Stimulated activated CD4-positive, alpha-beta T cell treated with anti-CD3 and anti-CD28 coated beads, Interleukin-1b, Interleukin-23, amount 100 ng/mL, for 1 hour (primary cell): ENCODE results near the gene SLC6A19.
"Not testable (repeated sequence)": the region's sequence is repeated elsewhere in the genome, so short reads cannot be mapped to it uniquely, and the experiment has no call there.

Experiments
- DNase-seq, 2 donors: peaks; one replicate each; pipeline ENCODE4 v3.0.0-alpha.2; 2020; ENCODE audit warnings: low read depth in 2 of 2

The SLC6A19 gene

DNA sequence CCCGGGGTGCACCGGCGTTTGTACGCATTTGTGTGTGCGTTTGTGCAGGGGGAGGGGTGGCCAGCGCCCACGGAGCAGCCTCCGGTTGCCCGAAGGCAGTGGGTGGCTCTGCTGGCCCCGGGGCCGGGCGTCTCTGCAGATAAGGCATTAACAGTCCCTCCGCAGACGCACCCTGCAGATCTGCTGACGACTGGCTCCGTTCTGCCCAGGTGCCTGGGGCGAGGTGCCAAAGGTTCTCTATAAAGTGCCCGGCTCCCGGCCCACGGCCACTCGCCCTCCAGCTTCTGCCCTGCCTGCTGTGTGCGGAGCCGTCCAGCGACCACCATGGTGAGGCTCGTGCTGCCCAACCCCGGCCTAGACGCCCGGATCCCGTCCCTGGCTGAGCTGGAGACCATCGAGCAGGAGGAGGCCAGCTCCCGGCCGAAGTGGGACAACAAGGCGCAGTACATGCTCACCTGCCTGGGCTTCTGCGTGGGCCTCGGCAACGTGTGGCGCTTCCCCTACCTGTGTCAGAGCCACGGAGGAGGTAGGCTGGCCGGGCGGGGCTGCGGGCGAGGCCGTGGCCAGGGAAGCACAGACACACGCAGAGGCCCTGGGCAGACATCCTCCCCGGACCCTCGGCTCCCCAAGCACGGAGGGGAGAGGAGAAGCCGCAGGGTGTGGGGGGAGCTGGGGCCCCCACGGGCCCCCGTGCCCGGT, at the start of gene SLC6A19:
Gene SLC6A19 (plus strand): TSS at position 269 of the 699 bp plus-strand sequence. CDS start 56 bp downstream, at position 325.
- no peak for DNase-seq

DNA sequence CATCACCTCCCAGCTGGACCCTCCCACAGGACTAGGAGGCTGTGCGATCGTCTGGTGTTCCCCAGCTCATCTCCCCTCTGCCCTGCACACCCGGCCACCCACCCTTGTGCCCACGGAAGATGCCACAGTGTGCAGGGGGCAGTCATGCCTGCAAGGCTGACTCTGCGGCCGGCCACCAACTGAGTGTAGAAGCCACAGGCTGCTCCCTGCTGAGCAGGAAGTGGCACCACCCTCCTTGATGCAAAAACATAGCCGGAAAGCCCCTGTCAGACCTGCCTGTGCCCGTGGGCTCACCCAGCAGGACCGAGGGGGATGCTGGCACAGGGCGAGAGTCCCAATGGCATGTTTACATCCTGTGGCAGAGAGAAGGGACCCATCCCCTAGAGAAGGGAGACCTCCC, 49.2 kb upstream of the SLC6A19 start:
- DNase-seq, result no peak

DNA sequence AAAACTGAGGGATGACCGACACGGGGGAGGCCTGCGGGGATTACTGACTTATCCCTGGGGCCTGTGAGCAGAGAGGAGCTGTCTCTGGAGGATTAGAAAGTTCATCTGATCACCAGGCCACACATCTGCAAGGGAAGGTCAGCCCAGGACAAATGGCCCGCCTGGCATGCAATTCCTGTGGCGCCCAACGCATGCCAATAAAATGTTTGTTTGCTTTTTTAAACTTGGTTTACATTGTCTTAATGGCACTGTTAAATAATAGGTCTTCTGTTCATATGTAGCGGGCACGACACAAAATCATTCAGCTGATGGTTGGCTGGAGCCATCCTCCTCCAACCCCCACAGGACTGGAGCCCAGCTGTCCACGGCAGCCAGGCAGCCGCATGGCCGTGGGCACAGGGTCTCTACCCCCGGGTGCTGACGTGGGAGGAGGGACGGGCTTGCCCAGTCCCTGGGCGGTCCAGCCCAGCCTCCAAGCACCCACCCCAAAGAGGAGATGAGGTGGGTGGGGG, 48.6 kb upstream of the SLC6A19 start:
- DNase-seq, result no peak

DNA sequence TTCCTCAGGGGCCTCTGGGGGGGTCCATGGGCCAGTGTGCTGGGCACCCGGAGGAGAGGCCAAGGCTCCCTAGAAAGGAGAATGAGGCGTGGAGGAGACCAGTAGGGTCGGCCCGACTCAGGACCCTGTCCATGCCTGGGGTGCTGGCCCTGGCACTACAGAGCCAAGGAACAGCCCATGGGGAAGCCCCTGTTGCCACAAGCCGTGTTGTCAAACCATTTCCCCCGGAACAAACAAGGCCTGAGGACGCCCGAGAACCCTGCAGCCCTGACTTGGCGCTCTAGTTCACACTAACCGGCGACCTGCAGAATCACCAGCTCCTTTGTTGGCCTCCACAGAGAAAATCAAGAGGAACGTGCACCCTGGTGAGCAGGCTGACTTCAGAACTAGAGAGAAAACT, 48.0 kb upstream of the SLC6A19 start:
- no peak for DNase-seq

DNA sequence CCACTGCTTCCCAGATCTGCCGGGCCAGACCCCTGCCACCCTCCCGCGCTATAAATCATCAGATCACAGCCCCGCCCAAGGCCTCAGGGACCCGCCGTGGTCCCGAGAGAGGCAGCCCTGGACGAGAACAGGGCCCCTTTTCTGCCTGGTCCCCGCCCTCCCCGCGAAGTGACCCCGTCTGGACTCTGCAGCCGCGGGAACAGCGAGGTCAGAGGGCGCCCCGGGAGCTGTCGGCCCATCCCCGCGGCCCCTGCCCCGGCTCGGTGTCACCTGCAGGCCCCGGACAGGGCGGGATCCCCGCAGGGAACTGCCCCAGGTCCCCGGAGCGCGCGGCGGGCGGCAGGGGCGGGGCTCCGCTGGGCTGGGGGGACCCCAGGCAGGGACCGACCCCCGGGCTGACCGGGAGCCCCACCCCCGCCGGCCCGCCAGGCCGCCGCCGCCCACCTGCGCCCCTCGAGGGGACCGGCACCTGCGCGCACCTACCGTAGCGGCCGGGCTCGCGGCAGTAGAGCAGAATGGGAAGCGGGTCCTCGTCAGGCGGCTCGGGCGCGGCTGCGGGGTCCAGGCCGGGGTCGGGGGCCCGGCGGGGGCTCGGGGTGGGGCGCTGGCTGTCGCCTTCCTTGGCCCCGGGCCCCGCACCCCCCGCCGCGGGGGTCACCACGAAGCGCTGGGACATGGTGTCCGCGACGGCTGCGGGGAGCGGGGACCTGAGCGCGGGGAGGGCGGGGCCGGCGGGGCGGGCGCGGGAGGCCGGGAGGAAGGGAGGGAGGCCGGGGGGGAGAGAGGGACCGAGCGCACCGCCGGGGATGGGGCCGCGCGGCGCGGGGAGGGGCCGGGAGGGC, 46.0 kb upstream of the SLC6A19 start:
- DNase-seq, result no peak

DNA sequence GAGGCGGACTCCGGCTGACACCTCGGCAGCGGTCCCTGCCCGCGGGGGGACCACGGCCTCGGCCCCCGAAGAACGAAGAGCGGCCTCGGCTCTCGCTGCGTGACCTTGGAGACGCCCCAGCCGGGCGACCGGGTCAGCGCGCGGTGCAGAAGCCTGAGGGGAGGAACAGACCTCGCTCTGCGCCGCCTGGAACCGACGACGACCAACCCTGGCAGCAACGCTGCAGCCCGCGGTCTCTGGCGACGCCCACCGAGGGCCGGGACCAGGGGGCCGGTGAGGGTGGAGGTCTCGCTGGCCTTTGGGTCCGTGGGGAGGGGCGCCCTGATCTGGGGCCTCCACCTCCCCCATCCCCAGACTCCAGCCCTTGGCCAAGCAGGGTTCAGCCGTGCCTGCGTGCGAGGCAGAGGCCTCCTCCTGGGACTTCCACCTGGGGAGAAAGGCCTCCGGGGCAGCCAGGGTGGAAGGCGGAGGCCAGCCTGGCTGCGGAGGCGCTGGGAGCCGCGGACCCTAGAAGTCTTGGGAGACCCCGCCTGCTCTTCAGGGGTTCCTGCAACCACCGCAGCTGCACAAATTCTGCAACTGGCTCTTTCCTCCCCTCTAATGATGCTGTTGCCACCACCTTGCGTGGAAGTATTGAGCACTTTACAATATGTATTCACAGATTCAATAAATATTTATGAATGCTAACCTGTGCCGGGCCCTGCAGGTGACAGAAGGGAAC, 45.2 kb upstream of the SLC6A19 start:
- DNase-seq, result no peak

DNA sequence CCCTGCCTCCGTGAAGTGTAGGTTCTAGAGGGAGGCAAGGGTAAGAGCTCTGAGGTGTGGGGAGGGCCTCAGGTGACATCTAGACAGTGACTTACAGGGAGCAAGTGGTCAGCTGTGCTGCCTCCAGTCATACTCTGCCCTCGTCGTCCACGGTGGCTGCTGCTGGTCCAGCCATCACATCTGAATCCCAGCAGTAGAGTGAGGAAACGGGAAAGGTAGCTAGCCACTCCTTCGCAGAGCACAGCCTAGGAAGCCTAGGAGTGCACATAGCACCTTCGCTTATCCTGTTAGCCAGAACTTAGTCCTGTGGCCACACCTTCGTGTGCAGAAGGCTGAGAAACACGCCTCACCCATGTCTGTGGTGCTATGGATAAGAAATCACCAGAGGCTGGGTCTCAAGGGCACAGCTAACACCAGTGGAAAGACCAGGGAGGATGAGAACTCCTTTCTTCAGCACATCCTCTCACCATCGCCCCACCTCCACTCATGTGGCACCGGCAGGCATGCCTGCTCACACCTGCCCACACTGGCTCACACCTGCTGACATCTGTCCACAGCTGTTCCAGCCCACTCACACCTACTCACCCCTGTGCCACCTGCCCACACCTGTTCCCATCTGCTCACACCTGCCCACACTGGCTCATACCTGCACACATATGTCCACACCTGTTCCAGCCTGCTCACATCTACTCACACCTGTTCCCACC, 44.5 kb upstream of the SLC6A19 start:
- DNase-seq, result no peak

DNA sequence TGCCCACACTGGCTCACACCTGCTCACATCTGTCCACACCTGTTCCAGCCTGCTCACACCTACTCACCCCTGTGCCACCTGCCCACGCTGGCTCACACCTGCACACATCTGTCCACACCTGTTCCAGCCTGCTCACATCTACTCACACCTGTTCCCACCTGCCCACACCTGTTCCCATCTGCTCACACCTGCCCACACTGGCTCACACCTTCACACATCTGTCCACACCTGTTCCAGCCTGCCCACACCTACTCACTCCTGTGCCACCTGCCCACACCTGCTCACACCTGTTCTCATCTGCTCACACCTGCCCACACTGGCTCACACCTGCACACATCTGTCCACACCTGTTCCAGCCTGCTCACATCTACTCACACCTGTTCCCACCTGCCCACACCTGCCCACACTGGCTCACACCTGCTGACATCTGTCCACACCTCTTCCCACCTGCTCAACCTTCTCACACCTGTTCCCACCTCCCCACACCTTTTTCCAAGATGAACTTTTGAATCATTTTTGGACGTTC, 43.9 kb upstream of the SLC6A19 start:
- not testable (repeated sequence) for DNase-seq

DNA sequence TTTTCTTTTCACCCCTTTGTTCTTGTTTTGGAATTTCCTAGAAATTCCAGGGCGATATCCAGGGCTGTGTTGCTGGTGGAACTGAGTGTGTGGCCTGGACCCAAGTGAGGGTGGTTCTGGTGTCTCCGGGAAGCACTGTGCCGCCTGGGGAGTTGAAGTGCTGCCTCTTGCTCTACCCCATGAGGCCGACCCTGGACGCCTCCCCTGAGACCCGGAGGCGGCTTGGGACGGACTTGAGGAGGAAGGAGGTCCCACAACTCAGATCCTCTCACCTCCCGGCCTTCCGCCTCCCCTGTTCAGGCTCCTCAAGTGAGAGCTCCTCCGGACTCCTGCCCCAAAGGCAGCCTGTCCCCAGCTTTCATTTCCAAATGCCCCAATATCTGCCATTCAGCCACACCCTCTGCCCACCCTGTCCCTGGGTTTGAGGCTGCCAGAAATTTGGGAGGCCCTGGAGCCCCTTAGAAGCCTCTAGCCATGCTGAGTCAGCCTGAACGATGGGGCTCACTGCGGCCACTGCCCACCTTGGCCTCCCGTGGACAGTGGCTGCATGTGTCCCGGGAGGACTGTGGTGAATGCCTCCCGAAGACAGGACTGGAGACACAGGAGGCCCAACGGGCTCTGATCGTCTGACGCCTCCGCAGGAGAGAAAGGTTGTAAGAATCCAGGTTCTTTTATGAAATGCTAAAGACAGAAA, 42.6 kb upstream of the SLC6A19 start:
- DNase-seq, result no peak

DNA sequence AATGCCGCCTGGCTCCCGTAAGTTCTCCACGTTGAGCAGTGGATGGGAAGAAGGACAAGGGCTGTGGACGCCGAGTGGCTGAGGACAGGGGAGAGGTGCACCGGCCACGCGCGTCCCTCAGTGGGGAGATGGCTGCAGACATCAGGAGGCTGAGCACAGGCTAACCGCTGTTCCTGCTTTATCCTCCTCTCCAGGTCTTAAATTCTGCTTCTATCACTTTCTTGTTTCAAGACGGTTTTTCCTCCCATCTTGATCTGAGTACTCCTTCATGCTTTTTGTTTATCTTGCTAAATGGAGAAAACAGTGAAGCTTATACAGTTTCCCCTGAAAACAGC, 42.1 kb upstream of the SLC6A19 start:
- DNase-seq, result no peak

DNA sequence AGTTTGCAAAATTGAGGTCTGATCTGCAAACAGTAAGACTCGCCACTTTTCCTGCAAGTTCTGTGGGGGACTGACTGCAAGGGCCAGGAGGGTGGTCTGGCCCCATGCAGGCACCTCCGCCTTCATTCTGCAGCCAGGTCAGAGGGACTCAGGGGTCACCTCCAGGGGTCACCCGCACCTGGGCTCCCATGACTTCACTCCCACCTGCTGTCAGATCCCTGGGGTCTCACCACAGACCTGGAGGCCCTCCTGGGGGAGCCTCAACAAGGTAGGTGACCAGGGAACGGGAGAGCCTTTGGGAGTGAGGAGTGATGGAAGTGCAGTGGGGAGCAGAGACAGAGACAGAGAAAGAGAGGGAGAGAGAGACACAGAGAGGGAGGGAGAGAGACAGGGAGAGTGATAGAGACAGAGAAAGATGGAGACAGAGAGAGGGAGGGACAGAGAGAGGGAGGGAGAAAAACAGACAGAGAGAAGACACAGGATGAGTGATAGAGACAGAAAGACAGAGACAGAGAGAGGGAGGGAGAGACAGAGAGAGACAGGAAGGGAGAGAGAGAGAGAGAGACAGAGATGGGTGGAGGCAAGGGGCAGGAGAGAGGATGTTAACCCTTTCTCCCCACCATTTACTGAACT, 41.5 kb upstream of the SLC6A19 start:
- no peak for DNase-seq

DNA sequence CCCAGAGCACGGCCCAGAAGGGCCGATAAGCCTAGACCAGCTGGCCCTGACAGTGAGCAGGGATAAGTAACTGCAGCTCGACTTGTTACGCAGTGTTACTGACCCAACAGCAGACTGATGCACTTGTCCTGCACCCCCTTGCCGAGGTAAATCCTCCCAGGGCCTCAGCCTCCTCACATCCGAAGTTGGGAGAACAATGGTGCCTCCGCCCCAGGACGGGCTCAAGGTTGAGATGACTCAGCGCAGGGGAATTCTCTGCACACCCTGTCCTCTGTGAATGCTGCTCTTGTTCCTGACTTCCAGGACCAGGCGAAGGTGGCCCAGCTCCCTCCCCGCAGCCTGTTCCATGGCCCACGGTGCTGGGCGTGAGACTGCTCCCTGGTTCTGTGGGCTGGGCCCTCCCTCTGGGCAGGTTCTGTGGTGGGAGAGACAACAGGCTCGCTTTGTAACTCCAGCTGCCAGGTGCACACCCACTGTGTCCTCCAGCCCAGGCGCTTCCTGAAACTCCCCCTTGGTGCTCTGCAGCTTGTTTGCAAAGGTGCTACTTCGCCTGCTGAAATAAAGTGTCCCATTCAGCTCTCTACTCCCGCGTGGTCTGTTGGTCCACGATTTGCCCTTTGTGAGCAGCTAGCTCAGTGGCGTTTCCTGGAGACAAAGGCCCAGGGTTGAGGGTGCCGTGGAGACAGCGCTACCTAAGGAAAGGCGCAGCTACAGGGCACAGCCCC, 40.1 kb upstream of the SLC6A19 start:
- DNase-seq, result no peak

DNA sequence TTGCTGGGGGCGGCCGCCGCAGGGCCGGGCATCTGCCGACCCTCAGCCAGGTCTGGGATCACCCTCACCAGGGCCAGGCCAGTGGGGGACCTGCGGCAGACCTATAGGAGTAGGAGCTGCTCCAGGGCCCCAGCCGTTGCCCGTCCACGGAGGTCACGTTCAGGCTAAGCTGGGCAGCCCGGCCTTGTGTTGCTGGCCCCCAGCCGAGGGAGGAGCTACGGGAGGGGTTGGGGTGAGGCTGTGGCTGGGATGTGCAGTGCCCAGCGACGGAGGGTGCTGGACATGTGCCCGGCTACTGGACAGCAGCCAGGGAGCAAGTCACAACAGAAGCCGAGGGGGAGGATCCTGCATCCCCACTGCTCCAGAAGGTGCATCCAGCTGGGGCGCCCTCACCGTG, 39.6 kb upstream of the SLC6A19 start:
- no peak for DNase-seq

DNA sequence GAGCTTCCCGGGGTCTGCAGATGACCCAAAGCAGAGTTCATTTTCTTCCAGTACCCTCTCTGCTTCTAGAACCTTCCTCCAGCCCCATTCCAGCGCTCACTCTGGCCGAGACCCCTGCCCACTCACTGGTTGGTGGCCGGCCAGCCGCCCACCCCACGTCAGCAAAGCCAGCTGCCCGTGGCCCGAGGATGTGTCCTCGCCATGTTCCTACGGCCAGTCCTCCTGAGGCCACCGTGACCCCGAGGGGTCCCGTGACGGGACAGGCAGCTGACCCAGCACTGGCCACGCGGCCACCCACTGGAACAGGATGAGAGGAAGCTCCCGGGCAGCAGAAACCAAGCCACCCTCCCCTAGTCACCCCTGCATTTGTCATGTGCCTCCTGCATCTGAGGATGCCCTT, 39.1 kb upstream of the SLC6A19 start:
- DNase-seq, result no peak

DNA sequence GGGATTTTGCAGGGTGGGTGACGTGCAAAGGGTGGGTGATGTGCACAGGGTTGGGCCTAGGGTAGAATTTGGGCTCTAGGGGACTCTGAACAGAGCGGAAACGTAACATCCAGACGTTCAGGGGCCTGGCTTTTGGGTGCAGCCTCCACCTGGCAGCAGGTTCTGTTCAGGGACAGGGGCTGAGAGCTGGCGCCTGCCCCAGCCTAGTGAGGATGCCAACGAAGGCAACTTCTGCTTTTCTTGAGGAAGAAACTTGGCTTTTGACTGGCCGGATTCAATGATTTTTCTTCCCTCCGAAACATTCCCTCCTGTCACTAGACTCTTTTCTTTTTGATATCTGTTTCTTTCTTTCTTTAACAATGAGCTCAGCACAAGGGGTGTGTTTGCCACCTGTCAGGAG, 38.6 kb upstream of the SLC6A19 start:
- no peak for DNase-seq

DNA sequence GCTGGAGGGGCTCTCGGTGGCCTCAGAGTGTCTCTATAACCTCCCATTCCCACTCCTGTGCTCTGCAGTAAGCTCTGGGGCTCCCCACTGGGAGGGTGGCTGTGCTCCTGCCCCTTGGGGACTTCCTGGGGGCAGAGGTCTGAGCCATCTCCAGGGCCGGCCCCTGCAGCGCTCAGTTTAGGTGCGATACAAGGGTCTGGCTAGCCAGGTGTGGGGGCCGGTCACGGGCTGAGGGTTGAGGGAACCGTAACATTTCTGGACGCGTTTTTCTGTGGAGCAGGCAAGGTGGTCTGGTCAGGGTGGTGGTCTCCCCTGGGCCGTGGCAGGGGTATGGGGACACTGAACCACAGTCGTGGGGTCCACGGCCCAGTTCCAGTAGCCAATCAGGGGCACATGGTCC, 38.0 kb upstream of the SLC6A19 start:
- no peak for DNase-seq

DNA sequence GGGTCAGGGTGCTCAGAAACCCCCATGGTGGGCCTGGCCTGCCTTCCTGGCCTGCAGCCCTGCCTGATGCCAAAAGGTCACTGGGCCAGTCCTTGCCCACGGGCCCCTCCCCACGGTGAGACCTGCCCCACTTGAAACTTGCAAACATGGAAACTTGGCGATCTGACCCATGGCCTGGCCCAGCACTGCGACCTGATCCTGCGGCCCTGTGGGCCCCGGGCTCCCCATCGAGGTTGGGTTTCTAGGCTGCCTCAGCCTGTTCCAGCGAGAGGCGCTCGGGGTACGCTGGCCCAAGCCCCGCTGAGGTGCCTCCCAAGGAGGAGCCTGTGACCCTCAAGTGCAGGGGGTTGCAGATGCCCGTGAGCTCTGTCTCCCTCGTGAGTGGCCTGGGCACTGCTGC, 37.5 kb upstream of the SLC6A19 start:
- no peak for DNase-seq

DNA sequence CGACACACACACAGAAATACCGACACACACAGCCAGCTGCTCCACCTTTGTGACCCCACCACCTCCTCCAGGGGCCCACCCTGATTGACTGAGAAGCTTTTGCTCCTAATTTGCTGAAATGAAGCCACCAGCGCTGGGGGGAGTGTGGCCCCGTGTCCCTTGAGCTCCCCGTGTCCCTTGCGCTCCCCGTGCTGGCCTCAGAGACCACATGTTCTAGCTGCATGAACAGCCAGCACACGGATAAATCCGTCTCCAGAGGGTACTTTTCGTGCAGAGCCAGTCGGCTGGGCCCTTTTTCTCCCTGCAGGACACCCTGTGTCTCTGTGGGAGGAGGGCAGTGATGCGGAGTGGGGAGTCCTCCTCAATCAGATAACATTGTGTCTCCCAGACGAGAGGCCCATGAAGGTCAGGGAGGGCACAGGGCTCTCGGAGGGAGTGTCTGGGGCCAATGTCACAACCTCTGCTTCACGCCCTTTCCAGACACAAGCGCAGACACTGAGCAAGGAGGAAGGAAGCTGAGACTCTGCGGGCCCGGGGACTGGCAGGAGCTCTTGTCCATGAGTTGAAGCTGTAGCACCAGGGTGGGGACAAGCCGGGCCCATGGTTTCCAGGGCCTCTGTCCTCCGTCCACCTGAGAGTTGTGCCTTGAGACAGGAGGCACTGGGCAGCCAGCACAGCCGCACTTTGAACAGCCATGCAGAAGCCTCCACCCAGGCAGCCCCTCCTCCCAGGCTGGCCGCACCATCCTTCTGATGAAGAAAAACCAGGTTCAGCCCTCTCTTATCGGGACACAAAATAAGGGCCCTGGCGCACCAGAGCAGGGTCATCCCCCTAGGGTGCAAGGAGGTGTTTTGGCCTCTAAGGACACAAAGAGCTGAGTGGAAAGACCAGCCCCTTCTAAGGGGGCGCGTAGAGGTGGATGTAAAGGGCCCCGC, 36.4 kb upstream of the SLC6A19 start:
- DNase-seq, result no peak

DNA sequence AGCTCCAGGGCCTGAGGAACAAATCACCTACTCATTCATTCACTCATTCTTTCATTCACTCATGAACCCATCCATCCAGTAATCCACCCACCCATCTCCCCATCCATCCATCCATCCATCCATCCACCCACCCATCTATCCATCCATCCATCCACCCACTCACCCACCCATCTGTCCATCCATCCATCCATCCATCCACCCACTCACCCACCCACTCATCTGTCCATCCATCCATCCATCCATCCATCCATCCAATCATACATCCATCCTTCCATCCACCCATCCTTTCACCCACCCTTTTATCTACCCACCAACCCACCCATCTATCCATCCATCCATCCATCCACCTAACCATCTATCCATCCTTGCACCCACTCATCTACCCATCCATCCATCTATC, 35.5 kb upstream of the SLC6A19 start:
- DNase-seq, result no peak
